Fibroblast of the aortic adventitia (primary cell): ENCODE results near the gene ELF5. TPM values are rescaled to one million over a fixed set of nuclear protein-coding genes. Genes with fewer than 3 reads are reported as not detected.

Source experiments
- DNase-seq: peaks from one replicate; pipeline ENCODE4 v3.0.0-alpha.2; 2010; ENCODE audit warnings: low read depth
- H3K4me3 ChIP-seq: 2 replicates; pipeline ENCODE4 v1.5.1; 2011; ENCODE audit warnings: low read depth, mild to moderate bottlenecking, control low read depth, low read length, moderate library complexity
- CTCF ChIP-seq: IDR thresholded peaks from 2 replicates; pipeline ENCODE4 v1.5.1; 2011; ENCODE audit warnings: mild to moderate bottlenecking, low read length, control low read depth, inconsistent platforms; ENCODE audit not compliant: insufficient read depth
- total RNA-seq: library from RNA; depleted of rRNA; stranded (reverse); fragments of >200 nt; gene quantifications from 2 replicates; pipeline ENCODE4 v1.2.3, GENCODE V29; 2012; ENCODE audit warnings: low replicate concordance

ELF5 gene
- total RNA-seq, 1 donor, result not detected

GRCh38 chr11:34507610-34508009 is 6.0 kb downstream of the ELF5 start:
- TF ChIP-seq CTCF, result no peak
- no peak for DNase-seq
- H3K4me3 ChIP-seq, result no peak overlapping the region

- H3K4me3 ChIP-seq, result no peak overlapping the region
- no peak for TF ChIP-seq CTCF
Observed at GRCh38 chr11:34507156-34507555, 6.4 kb downstream of the ELF5 start.

GRCh38 chr11:34505874-34506273 is 7.7 kb downstream of the ELF5 start:
- TF ChIP-seq CTCF, result no peak
- no peak for DNase-seq
- H3K4me3 ChIP-seq, result no peak overlapping the region

More at GRCh38 chr11:34507156-34507555, 6.4 kb downstream of the ELF5 start:
- no peak for DNase-seq

- TF ChIP-seq CTCF, result peak; percentile 7
- no peak for DNase-seq
- H3K4me3 ChIP-seq, result no peak overlapping the region
Observed at GRCh38 chr11:34502949-34503348, 10.6 kb downstream of the ELF5 start.

GRCh38 chr11:34501949-34502348 is 11.6 kb downstream of the ELF5 start:
- DNase-seq, result no peak
- TF ChIP-seq CTCF, result no peak
- H3K4me3 ChIP-seq, result no peak overlapping the region

- peak; percentile 92 for DNase-seq
- no peak overlapping the region for H3K4me3 ChIP-seq
Observed at GRCh38 chr11:34501500-34501899, 12.1 kb downstream of the ELF5 start.

More at GRCh38 chr11:34501500-34501899, 12.1 kb downstream of the ELF5 start:
- no peak for TF ChIP-seq CTCF
